Measurements from ENCODE around the gene STING1.
A peak's percentile ranks its signal among the peaks of the same experiment; 100 is the strongest.

STING1 gene

GRCh38 chr5:139438707-139439012 lies 43.9 kb downstream of the STING1 start:
- peak overlapping the region; percentile 89 for H3K4me3 ChIP-seq (ENCODE audit: low read depth, low read length, poor library complexity, severe bottlenecking)
- H3K9me3 ChIP-seq (ENCODE audit: low read length): no peaks in the 10 kb centered on the region
- H3F3A ChIP-seq (ENCODE audit: insufficient read depth, low read length): no peaks in the 10 kb centered on the region
- H3K79me2 ChIP-seq (ENCODE audit: insufficient read depth, low read length): no peaks in the 10 kb centered on the region
- H3K9ac ChIP-seq (ENCODE audit: low read length): no peak overlapping the region; the same call in 1 of the 2 replicates
- H3K4me1 ChIP-seq (ENCODE audit: insufficient read depth, low read length, severe bottlenecking): peaks cover 11% of the 10 kb centered on the region
- H4K20me1 ChIP-seq (ENCODE audit: insufficient read depth, low read length): no peaks in the 10 kb centered on the region
- no peak overlapping the region for H3K27ac ChIP-seq (ENCODE audit: low read depth, low read length, poor library complexity, severe bottlenecking)
- TF ChIP-seq CTCF (IDR thresholded peaks at IDR 0.05; ENCODE audit: low read length) (no peak), EZH2 (IDR thresholded peaks at IDR 0.05; ENCODE audit: borderline replicate concordance, low read length) (no peak)
- H3K27me3 ChIP-seq (ENCODE audit: insufficient read depth, low read length): no peaks in the 10 kb centered on the region
- H2AFZ ChIP-seq (ENCODE audit: low read length): no peak overlapping the region
- H3K9me2 ChIP-seq (ENCODE audit: low read depth, low read length): no peaks in the 10 kb centered on the region
- no peaks in the 10 kb centered on the region for H3K36me3 ChIP-seq (ENCODE audit: insufficient read depth, low read length)
- peak overlapping the region; percentile 85 for H3K4me2 ChIP-seq (ENCODE audit: low read length)

- TF ChIP-seq CTCF (IDR thresholded peaks at IDR 0.05; ENCODE audit: low read length) (no peak), EZH2 (IDR thresholded peaks at IDR 0.05; ENCODE audit: borderline replicate concordance, low read length) (no peak)
- Histone ChIP-seq H4K20me1 (ENCODE audit: insufficient read depth, low read length) (no peaks in the 10 kb centered on the region), H3K9ac (ENCODE audit: low read length) (no peak overlapping the region), H3K4me3 (ENCODE audit: low read depth, low read length, poor library complexity, severe bottlenecking) (no peak overlapping the region), H3K27ac (ENCODE audit: low read depth, low read length, poor library complexity, severe bottlenecking) (no peak overlapping the region), H3K9me3 (ENCODE audit: low read length) (no peaks in the 10 kb centered on the region), H3K27me3 (ENCODE audit: insufficient read depth, low read length) (no peaks in the 10 kb centered on the region), H3K4me1 (ENCODE audit: insufficient read depth, low read length, severe bottlenecking) (peaks cover 11% of the 10 kb centered on the region), H3F3A (ENCODE audit: insufficient read depth, low read length) (no peaks in the 10 kb centered on the region), H2AFZ (ENCODE audit: low read length) (no peak overlapping the region), H3K9me2 (ENCODE audit: low read depth, low read length) (no peaks in the 10 kb centered on the region), H3K36me3 (ENCODE audit: insufficient read depth, low read length) (no peaks in the 10 kb centered on the region), H3K79me2 (ENCODE audit: insufficient read depth, low read length) (no peaks in the 10 kb centered on the region), H3K4me2 (ENCODE audit: low read length) (no peak overlapping the region)
These were observed 46.9 kb downstream of the STING1 start for GRCh38 chr5:139435676-139436075.

- Histone ChIP-seq H3K79me2 (ENCODE audit: insufficient read depth, low read length) (no peaks in the 10 kb centered on the region), H3F3A (ENCODE audit: insufficient read depth, low read length) (no peaks in the 10 kb centered on the region), H3K4me1 (ENCODE audit: insufficient read depth, low read length, severe bottlenecking) (no peaks in the 10 kb centered on the region), H3K27ac (ENCODE audit: low read depth, low read length, poor library complexity, severe bottlenecking) (no peak overlapping the region), H3K36me3 (ENCODE audit: insufficient read depth, low read length) (no peaks in the 10 kb centered on the region), H3K4me2 (ENCODE audit: low read length) (no peak overlapping the region), H3K9ac (ENCODE audit: low read length) (no peak overlapping the region), H3K9me2 (ENCODE audit: low read depth, low read length) (no peaks in the 10 kb centered on the region), H3K4me3 (ENCODE audit: low read depth, low read length, poor library complexity, severe bottlenecking) (no peak overlapping the region), H2AFZ (ENCODE audit: low read length) (no peak overlapping the region), H4K20me1 (ENCODE audit: insufficient read depth, low read length) (no peaks in the 10 kb centered on the region), H3K9me3 (ENCODE audit: low read length) (no peaks in the 10 kb centered on the region), H3K27me3 (ENCODE audit: insufficient read depth, low read length) (no peaks in the 10 kb centered on the region)
- no peak for TF ChIP-seq EZH2 (IDR thresholded peaks at IDR 0.05; ENCODE audit: borderline replicate concordance, low read length)
- no peak for TF ChIP-seq CTCF (IDR thresholded peaks at IDR 0.05; ENCODE audit: low read length)
These were observed 50.9 kb downstream of the STING1 start for GRCh38 chr5:139431706-139432105.
